ENCODE data around the gene ARHGEF37.

The ARHGEF37 gene

DNA sequence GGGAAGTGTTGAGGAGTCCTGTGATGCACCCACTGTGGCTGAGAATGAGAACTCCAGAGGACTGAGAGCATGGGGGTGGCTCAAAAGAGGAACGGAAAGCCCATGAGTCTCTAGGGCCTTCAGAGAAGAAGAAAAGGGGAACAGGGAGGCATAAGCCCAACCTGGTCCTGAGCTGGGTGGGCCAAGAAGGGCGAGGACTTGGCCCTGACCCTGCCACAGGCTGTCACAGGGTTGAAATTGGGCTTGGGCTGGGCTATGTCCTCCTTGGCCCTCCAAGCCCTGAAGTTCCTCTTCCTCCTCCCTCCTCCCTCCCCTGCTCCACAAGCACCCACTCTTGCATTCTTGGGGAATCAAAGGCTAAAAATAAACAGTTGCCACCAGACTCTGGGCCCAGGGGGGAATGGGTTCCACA, 99.5 kb downstream of the ARHGEF37 start:
- peak; percentile 90 to 92 (median 90) for DNase-seq

DNA sequence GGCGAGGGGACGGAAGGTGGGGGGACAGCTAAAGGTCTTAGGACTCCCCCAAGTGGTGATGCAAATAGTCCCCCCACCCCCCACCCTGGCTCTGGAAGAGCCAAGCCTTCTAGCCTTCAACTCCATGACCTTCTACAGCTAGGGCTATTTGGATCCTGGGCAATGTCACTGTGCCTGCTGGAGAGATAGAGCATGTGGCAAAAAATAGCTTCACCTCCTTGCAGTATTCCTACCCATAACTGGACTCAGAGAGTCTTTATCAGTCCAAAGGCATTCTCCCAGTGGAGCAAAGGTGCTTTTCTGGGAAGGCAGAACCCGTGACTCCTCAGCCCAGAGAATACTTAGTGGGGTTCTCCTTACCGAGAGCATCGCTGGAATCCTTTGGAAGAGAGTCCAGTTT, 100.0 kb downstream of the ARHGEF37 start:
- DNase-seq: no peak

DNA sequence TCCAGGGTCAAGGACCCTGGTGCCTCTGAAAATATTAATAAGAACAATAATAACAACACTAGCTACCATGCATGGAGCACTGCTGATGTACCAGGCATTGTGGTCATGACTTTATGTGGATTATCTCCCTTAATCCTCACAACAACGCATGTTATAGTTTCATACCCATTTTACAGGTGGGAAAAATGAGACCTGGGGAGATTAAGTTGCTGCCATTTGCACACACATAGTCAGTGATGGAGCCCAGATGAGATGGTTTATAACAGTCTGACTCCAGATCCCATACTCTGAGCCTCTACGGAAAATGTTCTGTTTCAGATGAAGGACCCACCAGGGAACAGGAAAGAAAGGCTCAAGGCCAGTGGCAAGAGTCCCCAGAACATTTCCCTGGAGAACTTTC, 100.6 kb downstream of the ARHGEF37 start:
- no peak for DNase-seq

DNA sequence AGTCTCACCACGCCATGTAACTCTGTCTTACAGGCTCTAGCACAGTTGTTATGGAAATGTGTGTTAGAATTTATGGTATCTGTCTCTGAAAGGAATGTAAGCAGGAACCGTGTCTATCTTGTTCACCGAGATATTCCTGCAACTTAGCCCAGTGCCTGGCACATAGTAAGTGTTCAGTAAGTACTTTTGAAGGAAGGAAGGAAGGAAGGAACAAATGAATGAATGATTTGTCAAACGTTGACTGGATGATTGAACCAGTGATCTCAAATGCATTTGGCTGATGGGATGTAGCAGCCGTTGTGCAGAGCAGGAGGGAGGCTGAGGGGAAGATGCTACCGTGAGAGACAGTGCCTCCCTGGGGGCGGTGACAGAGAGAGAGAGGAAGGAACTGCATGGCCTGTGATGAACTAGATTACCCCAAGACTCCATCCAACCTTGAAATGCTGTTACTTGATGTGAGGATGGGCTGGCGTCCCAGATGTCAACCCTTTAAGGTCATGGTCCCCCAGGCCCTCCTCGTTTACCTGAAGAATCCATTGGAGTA, 101.3 kb downstream of the ARHGEF37 start:
- DNase-seq: peak in 2 of 3 donors; percentile 42

DNA sequence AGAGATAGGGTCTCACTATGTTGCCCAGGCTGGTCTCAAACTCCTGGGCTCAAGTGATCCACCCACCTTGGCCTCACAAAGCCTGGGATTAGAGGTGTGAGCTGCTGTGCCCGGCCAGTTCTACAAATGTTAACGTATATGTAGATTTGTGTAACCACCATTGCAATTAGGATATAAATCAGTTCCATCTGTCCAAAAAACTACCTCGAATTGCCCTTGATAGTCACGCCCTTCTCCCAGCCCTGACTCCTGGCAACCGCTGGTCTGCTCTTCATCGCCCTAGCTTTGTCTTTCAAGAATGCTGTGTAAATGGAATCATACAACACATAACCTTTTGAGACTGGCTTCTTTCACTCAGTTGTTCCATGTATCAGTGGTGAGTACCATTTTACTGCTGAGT, 102.7 kb downstream of the ARHGEF37 start:
- no peak for DNase-seq

DNA sequence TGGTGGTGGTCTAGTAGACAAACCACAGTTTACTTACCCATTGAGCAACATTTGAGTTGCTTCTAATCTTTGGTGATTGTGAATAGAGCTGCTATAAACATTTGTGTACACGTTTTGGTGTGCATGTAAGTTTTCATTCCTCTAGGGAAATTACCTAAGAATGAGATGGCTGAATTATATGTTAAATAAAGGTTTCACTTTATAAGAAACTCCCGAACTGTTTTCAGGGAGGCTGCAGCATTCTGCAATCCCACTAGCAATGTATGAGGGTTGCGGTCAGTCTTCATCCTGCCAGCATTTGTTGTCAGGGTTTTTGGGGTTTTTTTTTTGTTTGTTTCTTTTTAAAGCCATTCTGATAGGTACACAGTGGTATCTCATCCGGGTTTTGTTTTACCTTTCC, 103.1 kb downstream of the ARHGEF37 start:
- DNase-seq: peak in 1 of 3 donors; percentile 24

Data from suppressor macrophage treated with lipopolysaccharide for 1 hour (primary cell).